IPS-18c (cell line): ENCODE measurements around the gene PIEZO2.

Source experiments
- H3K4me3 ChIP-seq: 2 replicates; pipeline ENCODE4 v1.7.0; 2013; ENCODE audit warnings: low read depth, mild to moderate bottlenecking, low read length, moderate library complexity; ENCODE audit not compliant: insufficient read depth
- H3K9me3 ChIP-seq: one replicate; pipeline ENCODE4 v1.6.1; 2013; ENCODE audit warnings: mild to moderate bottlenecking, low read length, moderate library complexity; ENCODE audit not compliant: control insufficient read depth, insufficient read depth

PIEZO2 gene

GRCh38 chr18:10979411-10979810 is 170.0 kb downstream of the PIEZO2 start:
- no peaks in the 10 kb centered on the region for H3K9me3 ChIP-seq
- no peak overlapping the region for H3K4me3 ChIP-seq

- H3K4me3 ChIP-seq, result no peak overlapping the region
- no peaks in the 10 kb centered on the region for H3K9me3 ChIP-seq
Observed at GRCh38 chr18:10977042-10977441, 172.3 kb downstream of the PIEZO2 start.

- Histone ChIP-seq H3K4me3 (no peak overlapping the region), H3K9me3 (no peaks in the 10 kb centered on the region)
Observed at GRCh38 chr18:10973567-10974203, 175.7 kb downstream of the PIEZO2 start.

- H3K4me3 ChIP-seq, result no peak overlapping the region
Observed at GRCh38 chr18:10971717-10972116, 177.7 kb downstream of the PIEZO2 start.

GRCh38 chr18:10965119-10965518 is 184.2 kb downstream of the PIEZO2 start:
- H3K9me3 ChIP-seq, result no peaks in the 10 kb centered on the region
- H3K4me3 ChIP-seq, result no peak overlapping the region

More at GRCh38 chr18:10971717-10972116, 177.7 kb downstream of the PIEZO2 start:
- no peaks in the 10 kb centered on the region for H3K9me3 ChIP-seq

GRCh38 chr18:10953672-10954071 is 195.7 kb downstream of the PIEZO2 start:
- no peak overlapping the region for H3K4me3 ChIP-seq
- peaks cover 2% of the 10 kb centered on the region for H3K9me3 ChIP-seq

- Histone ChIP-seq H3K4me3 (no peak overlapping the region), H3K9me3 (peaks cover 2% of the 10 kb centered on the region)
Observed at GRCh38 chr18:10951631-10952544, 197.5 kb downstream of the PIEZO2 start.

GRCh38 chr18:10950876-10951630 is 198.3 kb downstream of the PIEZO2 start:
- no peak overlapping the region for H3K4me3 ChIP-seq
- H3K9me3 ChIP-seq, result peaks cover 2% of the 10 kb centered on the region

- Histone ChIP-seq H3K9me3 (peaks cover 2% of the 10 kb centered on the region), H3K4me3 (no peak overlapping the region)
Observed at GRCh38 chr18:10950080-10950875, 199.1 kb downstream of the PIEZO2 start.

GRCh38 chr18:10949655-10950054 is 199.7 kb downstream of the PIEZO2 start:
- Histone ChIP-seq H3K9me3 (peaks cover 2% of the 10 kb centered on the region), H3K4me3 (no peak overlapping the region)

GRCh38 chr18:10948421-10948820 is 200.9 kb downstream of the PIEZO2 start:
- no peak overlapping the region for H3K4me3 ChIP-seq
- H3K9me3 ChIP-seq, result peaks cover 1% of the 10 kb centered on the region

GRCh38 chr18:10946058-10946457 is 203.3 kb downstream of the PIEZO2 start:
- Histone ChIP-seq H3K9me3 (no peaks in the 10 kb centered on the region), H3K4me3 (no peak overlapping the region)

- Histone ChIP-seq H3K4me3 (no peak overlapping the region), H3K9me3 (no peaks in the 10 kb centered on the region)
Observed at GRCh38 chr18:10942998-10943397, 206.4 kb downstream of the PIEZO2 start.

GRCh38 chr18:10939822-10940221 is 209.5 kb downstream of the PIEZO2 start:
- Histone ChIP-seq H3K4me3 (no peak overlapping the region), H3K9me3 (no peaks in the 10 kb centered on the region)

GRCh38 chr18:10937743-10938640 is 211.4 kb downstream of the PIEZO2 start:
- Histone ChIP-seq H3K4me3 (no peak overlapping the region), H3K9me3 (no peaks in the 10 kb centered on the region)
